Measurements from ENCODE around the gene MMP14.

- TF ChIP-seq, protein P1, sequence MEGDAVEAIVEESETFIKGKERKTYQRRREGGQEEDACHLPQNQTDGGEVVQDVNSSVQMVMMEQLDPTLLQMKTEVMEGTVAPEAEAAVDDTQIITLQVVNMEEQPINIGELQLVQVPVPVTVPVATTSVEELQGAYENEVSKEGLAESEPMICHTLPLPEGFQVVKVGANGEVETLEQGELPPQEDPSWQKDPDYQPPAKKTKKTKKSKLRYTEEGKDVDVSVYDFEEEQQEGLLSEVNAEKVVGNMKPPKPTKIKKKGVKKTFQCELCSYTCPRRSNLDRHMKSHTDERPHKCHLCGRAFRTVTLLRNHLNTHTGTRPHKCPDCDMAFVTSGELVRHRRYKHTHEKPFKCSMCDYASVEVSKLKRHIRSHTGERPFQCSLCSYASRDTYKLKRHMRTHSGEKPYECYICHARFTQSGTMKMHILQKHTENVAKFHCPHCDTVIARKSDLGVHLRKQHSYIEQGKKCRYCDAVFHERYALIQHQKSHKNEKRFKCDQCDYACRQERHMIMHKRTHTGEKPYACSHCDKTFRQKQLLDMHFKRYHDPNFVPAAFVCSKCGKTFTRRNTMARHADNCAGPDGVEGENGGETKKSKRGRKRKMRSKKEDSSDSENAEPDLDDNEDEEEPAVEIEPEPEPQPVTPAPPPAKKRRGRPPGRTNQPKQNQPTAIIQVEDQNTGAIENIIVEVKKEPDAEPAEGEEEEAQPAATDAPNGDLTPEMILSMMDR (conservative IDR thresholded peaks at IDR 0.05; ENCODE audit: low read depth in 2 of 2): no peak
- TF ChIP-seq EZH2 (IDR thresholded peaks at IDR 0.05; ENCODE audit: low read depth, unreplicated experiment) (no peak), ZNF331 (CRISPR knock-in tag; IDR thresholded peaks at IDR 0.05; ENCODE audit: low read depth) (no peak), EZH2phosphoT487 (IDR thresholded peaks at IDR 0.05; ENCODE audit: unreplicated experiment) (no peak), POLR2AphosphoS5 (IDR thresholded peaks at IDR 0.05; ENCODE audit: low read depth) (no peak), ETS1 (IDR thresholded peaks at IDR 0.05) (no peak), CREB1 (CRISPR knock-in tag; IDR thresholded peaks at IDR 0.05; ENCODE audit: low read depth) (no peak), STAT1 (IDR thresholded peaks at IDR 0.05; ENCODE audit: unreplicated experiment) (no peak), REST (IDR thresholded peaks at IDR 0.05; ENCODE audit: unreplicated experiment) (no peak), NANOG (IDR thresholded peaks at IDR 0.05; ENCODE audit: borderline replicate concordance) (no peak), ZNF114 (CRISPR knock-in tag; IDR thresholded peaks at IDR 0.05) (no peak), JUNB (IDR thresholded peaks at IDR 0.05; ENCODE audit: unreplicated experiment) (no peak)
- TF ChIP-seq, protein P2, sequence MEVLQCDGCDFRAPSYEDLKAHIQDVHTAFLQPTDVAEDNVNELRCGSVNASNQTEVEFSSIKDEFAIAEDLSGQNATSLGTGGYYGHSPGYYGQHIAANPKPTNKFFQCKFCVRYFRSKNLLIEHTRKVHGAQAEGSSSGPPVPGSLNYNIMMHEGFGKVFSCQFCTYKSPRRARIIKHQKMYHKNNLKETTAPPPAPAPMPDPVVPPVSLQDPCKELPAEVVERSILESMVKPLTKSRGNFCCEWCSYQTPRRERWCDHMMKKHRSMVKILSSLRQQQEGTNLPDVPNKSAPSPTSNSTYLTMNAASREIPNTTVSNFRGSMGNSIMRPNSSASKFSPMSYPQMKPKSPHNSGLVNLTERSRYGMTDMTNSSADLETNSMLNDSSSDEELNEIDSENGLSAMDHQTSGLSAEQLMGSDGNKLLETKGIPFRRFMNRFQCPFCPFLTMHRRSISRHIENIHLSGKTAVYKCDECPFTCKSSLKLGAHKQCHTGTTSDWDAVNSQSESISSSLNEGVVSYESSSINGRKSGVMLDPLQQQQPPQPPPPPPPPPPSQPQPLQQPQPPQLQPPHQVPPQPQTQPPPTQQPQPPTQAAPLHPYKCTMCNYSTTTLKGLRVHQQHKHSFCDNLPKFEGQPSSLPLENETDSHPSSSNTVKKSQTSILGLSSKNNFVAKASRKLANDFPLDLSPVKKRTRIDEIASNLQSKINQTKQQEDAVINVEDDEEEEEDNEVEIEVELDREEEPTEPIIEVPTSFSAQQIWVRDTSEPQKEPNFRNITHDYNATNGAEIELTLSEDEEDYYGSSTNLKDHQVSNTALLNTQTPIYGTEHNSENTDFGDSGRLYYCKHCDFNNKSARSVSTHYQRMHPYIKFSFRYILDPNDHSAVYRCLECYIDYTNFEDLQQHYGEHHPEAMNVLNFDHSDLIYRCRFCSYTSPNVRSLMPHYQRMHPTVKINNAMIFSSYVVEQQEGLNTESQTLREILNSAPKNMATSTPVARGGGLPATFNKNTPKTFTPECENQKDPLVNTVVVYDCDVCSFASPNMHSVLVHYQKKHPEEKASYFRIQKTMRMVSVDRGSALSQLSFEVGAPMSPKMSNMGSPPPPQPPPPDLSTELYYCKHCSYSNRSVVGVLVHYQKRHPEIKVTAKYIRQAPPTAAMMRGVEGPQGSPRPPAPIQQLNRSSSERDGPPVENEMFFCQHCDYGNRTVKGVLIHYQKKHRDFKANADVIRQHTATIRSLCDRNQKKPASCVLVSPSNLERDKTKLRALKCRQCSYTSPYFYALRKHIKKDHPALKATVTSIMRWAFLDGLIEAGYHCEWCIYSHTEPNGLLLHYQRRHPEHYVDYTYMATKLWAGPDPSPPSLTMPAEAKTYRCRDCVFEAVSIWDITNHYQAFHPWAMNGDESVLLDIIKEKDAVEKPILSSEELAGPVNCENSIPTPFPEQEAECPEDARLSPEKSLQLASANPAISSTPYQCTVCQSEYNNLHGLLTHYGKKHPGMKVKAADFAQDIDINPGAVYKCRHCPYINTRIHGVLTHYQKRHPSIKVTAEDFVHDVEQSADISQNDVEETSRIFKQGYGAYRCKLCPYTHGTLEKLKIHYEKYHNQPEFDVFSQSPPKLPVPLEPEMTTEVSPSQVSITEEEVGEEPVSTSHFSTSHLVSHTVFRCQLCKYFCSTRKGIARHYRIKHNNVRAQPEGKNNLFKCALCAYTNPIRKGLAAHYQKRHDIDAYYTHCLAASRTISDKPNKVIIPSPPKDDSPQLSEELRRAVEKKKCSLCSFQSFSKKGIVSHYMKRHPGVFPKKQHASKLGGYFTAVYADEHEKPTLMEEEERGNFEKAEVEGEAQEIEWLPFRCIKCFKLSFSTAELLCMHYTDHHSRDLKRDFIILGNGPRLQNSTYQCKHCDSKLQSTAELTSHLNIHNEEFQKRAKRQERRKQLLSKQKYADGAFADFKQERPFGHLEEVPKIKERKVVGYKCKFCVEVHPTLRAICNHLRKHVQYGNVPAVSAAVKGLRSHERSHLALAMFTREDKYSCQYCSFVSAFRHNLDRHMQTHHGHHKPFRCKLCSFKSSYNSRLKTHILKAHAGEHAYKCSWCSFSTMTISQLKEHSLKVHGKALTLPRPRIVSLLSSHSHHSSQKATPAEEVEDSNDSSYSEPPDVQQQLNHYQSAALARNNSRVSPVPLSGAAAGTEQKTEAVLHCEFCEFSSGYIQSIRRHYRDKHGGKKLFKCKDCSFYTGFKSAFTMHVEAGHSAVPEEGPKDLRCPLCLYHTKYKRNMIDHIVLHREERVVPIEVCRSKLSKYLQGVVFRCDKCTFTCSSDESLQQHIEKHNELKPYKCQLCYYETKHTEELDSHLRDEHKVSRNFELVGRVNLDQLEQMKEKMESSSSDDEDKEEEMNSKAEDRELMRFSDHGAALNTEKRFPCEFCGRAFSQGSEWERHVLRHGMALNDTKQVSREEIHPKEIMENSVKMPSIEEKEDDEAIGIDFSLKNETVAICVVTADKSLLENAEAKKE (CRISPR knock-in tag; IDR thresholded peaks at IDR 0.05): no peak
Measured at GRCh38 chr14:22807432-22808087, 28.8 kb upstream of the MMP14 start.

Measured in GM23338 (cell line).